ENCODE results near the gene ABCA4. TPM values are rescaled to one million over a fixed set of nuclear protein-coding genes. Genes with fewer than 3 reads are reported as not detected.
"Not testable (repeated sequence)": the region's sequence is repeated elsewhere in the genome, so short reads cannot be mapped to it uniquely, and the experiment has no call there.

ABCA4 gene
- polyA plus RNA-seq, 1 donor from 2014 or later, result not detected

DNA sequence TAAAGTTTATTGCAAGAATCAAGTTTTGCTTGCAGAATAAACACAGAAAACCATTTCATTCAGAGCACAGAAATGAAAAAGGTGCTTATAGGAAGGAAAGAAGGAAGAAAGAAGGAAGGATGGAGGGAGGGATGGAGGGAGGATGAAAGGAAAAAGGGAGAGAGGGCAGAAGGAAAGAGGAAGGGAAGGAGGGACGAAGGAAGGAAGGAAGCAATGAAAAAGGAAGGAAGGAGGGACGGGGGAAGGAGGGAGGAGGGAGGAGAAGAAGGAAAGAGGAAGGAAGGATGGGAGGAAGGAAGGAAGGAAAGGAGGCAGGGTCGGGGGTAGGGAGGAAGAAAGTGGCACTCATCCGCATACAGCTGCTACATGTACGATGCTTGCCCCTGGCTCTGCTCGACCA is 106.9 kb downstream of the ABCA4 start:
- H3K4me1 Mint-ChIP-seq, result peaks cover 0 to 3% (median 0%) of the 10 kb centered on the region in 3 donors
- peaks cover 0 to 3% (median 0%) of the 10 kb centered on the region in 3 donors for H3K9me3 Mint-ChIP-seq
- no peaks in the 10 kb centered on the region for H3K36me3 Mint-ChIP-seq
- H3K27me3 Mint-ChIP-seq, result peaks cover 3% of the 10 kb centered on the region
- no peak overlapping the region for H3K4me3 Mint-ChIP-seq
- no peak overlapping the region for H3K27ac Mint-ChIP-seq

GRCh38 chr1:94013367-94013878 is 107.5 kb downstream of the ABCA4 start:
- H3K27me3 Mint-ChIP-seq, result peaks cover 3% of the 10 kb centered on the region
- H3K4me1 Mint-ChIP-seq, result peaks cover 0 to 3% (median 0%) of the 10 kb centered on the region in 3 donors
- no peak overlapping the region for H3K4me3 Mint-ChIP-seq
- no peaks in the 10 kb centered on the region for H3K36me3 Mint-ChIP-seq
- peaks cover 0 to 3% (median 0%) of the 10 kb centered on the region in 3 donors for H3K9me3 Mint-ChIP-seq
- no peak overlapping the region for H3K27ac Mint-ChIP-seq

- Mint-ChIP-seq H3K36me3 (no peaks in the 10 kb centered on the region), H3K4me3 (no peak overlapping the region), H3K27me3 (peaks cover 3% of the 10 kb centered on the region), H3K4me1 (peaks cover 0 to 3% (median 0%) of the 10 kb centered on the region in 3 donors), H3K27ac (peak overlapping the region in 1 of 3 donors; percentile 57), H3K9me3 (peaks cover 0 to 3% (median 0%) of the 10 kb centered on the region in 3 donors)
Measured at GRCh38 chr1:94012708-94013366, 108.1 kb downstream of the ABCA4 start.

GRCh38 chr1:94011709-94012595 is 109.0 kb downstream of the ABCA4 start:
- Mint-ChIP-seq H3K4me1 (no peaks in the 10 kb centered on the region), H3K27ac (peak overlapping the region in 1 of 3 donors; percentile 57), H3K4me3 (no peak overlapping the region), H3K9me3 (peaks cover 0 to 3% (median 0%) of the 10 kb centered on the region in 3 donors), H3K36me3 (no peaks in the 10 kb centered on the region), H3K27me3 (peaks cover 3% of the 10 kb centered on the region)

DNA sequence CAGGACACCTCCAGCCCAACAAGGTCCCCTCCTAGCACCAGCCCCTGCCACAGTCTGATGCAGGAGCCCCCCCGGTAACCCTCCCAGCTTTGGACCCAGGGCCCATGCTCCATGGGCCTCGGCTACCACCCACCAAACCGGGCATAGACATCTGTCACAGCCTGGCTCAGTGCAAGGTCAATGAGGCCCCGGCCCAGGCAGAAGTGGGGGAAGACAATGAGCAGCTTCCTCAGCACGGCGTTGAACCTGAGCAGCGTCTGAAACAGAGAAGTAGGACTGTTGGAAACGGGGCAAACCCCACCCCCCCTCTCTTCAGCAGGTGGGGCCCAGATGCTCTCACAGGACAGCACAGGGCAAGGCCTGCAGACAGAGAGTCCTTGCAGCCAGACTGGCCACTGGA is 109.8 kb downstream of the ABCA4 start:
- H3K4me1 Mint-ChIP-seq, result no peaks in the 10 kb centered on the region
- peaks cover 4% of the 10 kb centered on the region for H3K27me3 Mint-ChIP-seq
- H3K4me3 Mint-ChIP-seq, result no peak overlapping the region
- peak overlapping the region in 1 of 3 donors; percentile 72 for H3K27ac Mint-ChIP-seq
- H3K9me3 Mint-ChIP-seq, result peaks cover 0 to 3% (median 0%) of the 10 kb centered on the region in 3 donors
- H3K36me3 Mint-ChIP-seq, result no peaks in the 10 kb centered on the region

GRCh38 chr1:94009304-94009703 is 111.6 kb downstream of the ABCA4 start:
- no peaks in the 10 kb centered on the region for H3K36me3 Mint-ChIP-seq
- H3K4me3 Mint-ChIP-seq, result no peak overlapping the region
- H3K9me3 Mint-ChIP-seq, result peaks cover 0 to 3% (median 0%) of the 10 kb centered on the region in 3 donors
- no peaks in the 10 kb centered on the region for H3K4me1 Mint-ChIP-seq
- H3K27ac Mint-ChIP-seq, result no peak overlapping the region
- peaks cover 6% of the 10 kb centered on the region for H3K27me3 Mint-ChIP-seq

- Mint-ChIP-seq H3K4me3 (no peak overlapping the region), H3K27me3 (peaks cover 7% of the 10 kb centered on the region), H3K36me3 (no peaks in the 10 kb centered on the region), H3K4me1 (no peaks in the 10 kb centered on the region), H3K27ac (no peak overlapping the region), H3K9me3 (peaks cover 0 to 2% (median 0%) of the 10 kb centered on the region in 3 donors)
Measured at GRCh38 chr1:94006604-94007003, 114.3 kb downstream of the ABCA4 start.

DNA sequence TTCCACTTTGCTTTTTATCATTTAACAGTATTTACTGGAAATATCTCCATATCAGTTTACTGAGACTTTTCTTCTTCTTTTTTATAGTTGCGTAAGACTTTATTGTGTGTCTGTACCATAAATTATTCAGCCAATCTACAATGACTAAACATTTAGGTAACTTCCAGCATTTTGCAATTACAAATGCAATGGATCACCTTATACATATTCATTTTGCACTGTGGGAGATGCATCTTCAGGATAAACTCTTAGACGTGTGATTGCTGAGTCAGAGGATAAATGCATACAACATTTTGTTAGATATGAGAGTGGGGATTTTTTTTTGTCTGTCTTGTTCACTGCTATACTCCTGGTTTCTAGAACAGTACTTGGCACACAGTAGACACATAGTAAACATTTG is 116.0 kb downstream of the ABCA4 start:
- H3K4me3 Mint-ChIP-seq, result no peak overlapping the region
- H3K27me3 Mint-ChIP-seq, result peaks cover 7% of the 10 kb centered on the region
- no peaks in the 10 kb centered on the region for H3K36me3 Mint-ChIP-seq
- H3K27ac Mint-ChIP-seq, result no peak overlapping the region
- H3K9me3 Mint-ChIP-seq, result no peaks in the 10 kb centered on the region
- no peaks in the 10 kb centered on the region for H3K4me1 Mint-ChIP-seq

- H3K4me1 Mint-ChIP-seq, result no peaks in the 10 kb centered on the region
- H3K9me3 Mint-ChIP-seq, result no peaks in the 10 kb centered on the region
- no peak overlapping the region for H3K27ac Mint-ChIP-seq
- H3K4me3 Mint-ChIP-seq, result no peak overlapping the region
- peaks cover 7% of the 10 kb centered on the region for H3K27me3 Mint-ChIP-seq
- no peaks in the 10 kb centered on the region for H3K36me3 Mint-ChIP-seq
Measured at GRCh38 chr1:94002046-94002787, 118.7 kb downstream of the ABCA4 start.

- H3K4me1 Mint-ChIP-seq, result no peaks in the 10 kb centered on the region
Measured at GRCh38 chr1:94001397-94002045, 119.4 kb downstream of the ABCA4 start.

GRCh38 chr1:94000510-94001282 is 120.3 kb downstream of the ABCA4 start:
- Mint-ChIP-seq H3K27ac (no peak overlapping the region), H3K36me3 (no peaks in the 10 kb centered on the region), H3K4me1 (no peaks in the 10 kb centered on the region), H3K27me3 (peaks cover 6% of the 10 kb centered on the region), H3K9me3 (no peaks in the 10 kb centered on the region), H3K4me3 (no peak overlapping the region)

More at GRCh38 chr1:94001397-94002045, 119.4 kb downstream of the ABCA4 start:
- Mint-ChIP-seq H3K36me3 (no peaks in the 10 kb centered on the region), H3K4me3 (no peak overlapping the region), H3K27me3 (peaks cover 7% of the 10 kb centered on the region), H3K27ac (no peak overlapping the region), H3K9me3 (no peaks in the 10 kb centered on the region)

GRCh38 chr1:93999840-94000415 is 121.0 kb downstream of the ABCA4 start:
- no peak overlapping the region for H3K4me3 Mint-ChIP-seq
- peaks cover 6% of the 10 kb centered on the region for H3K27me3 Mint-ChIP-seq
- no peaks in the 10 kb centered on the region for H3K9me3 Mint-ChIP-seq
- H3K27ac Mint-ChIP-seq, result no peak overlapping the region
- no peaks in the 10 kb centered on the region for H3K4me1 Mint-ChIP-seq
- no peaks in the 10 kb centered on the region for H3K36me3 Mint-ChIP-seq

DNA sequence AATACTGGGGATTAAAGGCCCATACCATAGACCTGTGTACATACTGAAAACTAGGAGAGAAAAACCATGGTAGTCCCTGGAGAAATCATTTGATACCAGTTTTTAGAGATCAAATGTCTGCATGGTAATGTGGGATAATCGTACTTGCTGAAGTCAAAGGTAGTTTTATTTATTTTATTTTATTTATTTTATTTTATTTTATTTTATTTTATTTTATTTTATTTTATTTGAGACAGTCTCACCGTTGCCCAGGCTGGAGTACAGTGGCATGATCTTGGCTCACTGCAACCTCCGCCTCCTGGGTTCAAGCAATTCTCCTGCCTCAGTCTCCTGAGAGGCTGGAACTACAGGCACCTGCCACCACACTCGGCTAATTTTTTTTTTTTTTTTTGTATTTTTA is 122.4 kb downstream of the ABCA4 start:
- H3K27ac Mint-ChIP-seq, H3K36me3 Mint-ChIP-seq, H3K4me3 Mint-ChIP-seq, H3K9me3 Mint-ChIP-seq, H3K4me1 Mint-ChIP-seq, H3K27me3 Mint-ChIP-seq: not testable (repeated sequence)

Data from IgD-negative memory B cell (primary cell).